ENCODE results near the gene WDR18. TPM values are rescaled to one million over a fixed set of nuclear protein-coding genes. Genes with fewer than 3 reads are reported as not detected.
A peak's percentile ranks its signal among the peaks of the same experiment; 100 is the strongest.

WDR18 gene
- total RNA-seq, 1 experiment from 2014 or later = 56.7 TPM

DNA sequence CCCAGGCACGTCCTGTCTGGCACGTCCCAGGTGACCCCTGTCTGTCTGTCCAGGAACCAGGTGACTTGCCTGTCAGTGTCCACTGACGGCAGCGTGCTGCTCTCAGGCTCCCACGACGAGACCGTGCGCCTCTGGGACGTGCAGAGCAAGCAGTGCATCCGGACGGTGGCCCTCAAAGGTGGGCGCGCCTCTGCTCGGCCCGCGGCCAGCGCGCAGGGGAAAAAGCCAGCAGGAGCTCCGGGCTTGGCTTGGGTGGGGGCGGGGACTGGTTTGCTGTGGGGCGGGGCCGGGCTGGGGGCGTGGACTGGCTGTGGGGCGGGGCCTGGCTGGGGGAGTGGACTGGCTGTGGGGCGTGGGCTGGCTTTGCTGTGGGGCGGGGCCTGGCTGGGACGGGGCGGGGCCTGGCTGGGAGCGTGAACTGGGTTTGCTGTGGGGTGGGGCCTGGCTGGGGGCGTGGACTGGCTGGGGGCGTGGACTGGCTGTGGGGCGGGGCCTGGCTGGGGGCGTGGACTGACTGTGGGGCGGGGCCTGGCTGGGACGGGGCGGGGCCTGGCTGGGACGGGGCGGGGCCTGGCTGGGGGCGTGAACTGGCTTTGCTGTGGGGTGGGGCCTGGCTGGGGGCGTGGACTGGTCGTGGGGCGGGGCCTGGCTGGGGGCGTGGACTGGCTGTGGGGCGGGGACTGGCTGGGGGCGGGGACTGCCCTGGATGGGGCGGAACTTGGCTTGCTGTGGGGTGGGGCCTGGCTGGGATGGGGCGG, 7.2 kb downstream of the WDR18 start:
- intact Hi-C loops (cut with micrococcal nuclease) = no loop called here
- H3K4me2 ChIP-seq (ENCODE audit: low read length) = no peak overlapping the region
- H3K27me3 ChIP-seq (ENCODE audit: low read length) = no peaks in the 10 kb centered on the region; the same call in 1 of the 2 replicates
- BruUV-seq (replicated peaks) = no TSS peak
- H3K79me2 ChIP-seq (ENCODE audit: low read length) = no peaks in the 10 kb centered on the region
- no peaks in the 10 kb centered on the region for H3K9me2 ChIP-seq (replicated peaks; ENCODE audit: low read length)
- H4K20me1 ChIP-seq (ENCODE audit: low read length) = no peaks in the 10 kb centered on the region
- H2AFZ ChIP-seq (ENCODE audit: low read length) = no peak overlapping the region
- no peak for TF ChIP-seq EZH2phosphoT487 (IDR thresholded peaks at IDR 0.05; ENCODE audit: borderline replicate concordance, low read length)
- no peak for TF ChIP-seq EZH2 (IDR thresholded peaks at IDR 0.05; ENCODE audit: low read length, unreplicated experiment)
- TF ChIP-seq, protein P1, sequence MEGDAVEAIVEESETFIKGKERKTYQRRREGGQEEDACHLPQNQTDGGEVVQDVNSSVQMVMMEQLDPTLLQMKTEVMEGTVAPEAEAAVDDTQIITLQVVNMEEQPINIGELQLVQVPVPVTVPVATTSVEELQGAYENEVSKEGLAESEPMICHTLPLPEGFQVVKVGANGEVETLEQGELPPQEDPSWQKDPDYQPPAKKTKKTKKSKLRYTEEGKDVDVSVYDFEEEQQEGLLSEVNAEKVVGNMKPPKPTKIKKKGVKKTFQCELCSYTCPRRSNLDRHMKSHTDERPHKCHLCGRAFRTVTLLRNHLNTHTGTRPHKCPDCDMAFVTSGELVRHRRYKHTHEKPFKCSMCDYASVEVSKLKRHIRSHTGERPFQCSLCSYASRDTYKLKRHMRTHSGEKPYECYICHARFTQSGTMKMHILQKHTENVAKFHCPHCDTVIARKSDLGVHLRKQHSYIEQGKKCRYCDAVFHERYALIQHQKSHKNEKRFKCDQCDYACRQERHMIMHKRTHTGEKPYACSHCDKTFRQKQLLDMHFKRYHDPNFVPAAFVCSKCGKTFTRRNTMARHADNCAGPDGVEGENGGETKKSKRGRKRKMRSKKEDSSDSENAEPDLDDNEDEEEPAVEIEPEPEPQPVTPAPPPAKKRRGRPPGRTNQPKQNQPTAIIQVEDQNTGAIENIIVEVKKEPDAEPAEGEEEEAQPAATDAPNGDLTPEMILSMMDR (conservative IDR thresholded peaks at IDR 0.05; ENCODE audit: low read depth, low read length) = no peak
- H3K4me1 ChIP-seq (ENCODE audit: insufficient read depth, low read length) = peaks cover 5% of the 10 kb centered on the region
- no peak for ATAC-seq
- CTCF ChIA-PET = no interaction called here
- DNase-seq = peak; percentile 6
- no peaks in the 10 kb centered on the region; the same call in 1 of the 2 replicates for H3K36me3 ChIP-seq (ENCODE audit: low read depth, low read length)
- no peaks in the 10 kb centered on the region for H3F3A ChIP-seq (ENCODE audit: low read length, unreplicated experiment)
- no peak overlapping the region for H3K9ac ChIP-seq (ENCODE audit: low read length)
- no peaks in the 10 kb centered on the region for H3K9me3 ChIP-seq (ENCODE audit: low read length)
- POLR2A ChIA-PET (ENCODE audit: unreplicated experiment) = no interaction called here
- no peak overlapping the region for H3K27ac ChIP-seq (ENCODE audit: low read length)
- no peak overlapping the region for H3K4me3 ChIP-seq (ENCODE audit: low read length)

DNA sequence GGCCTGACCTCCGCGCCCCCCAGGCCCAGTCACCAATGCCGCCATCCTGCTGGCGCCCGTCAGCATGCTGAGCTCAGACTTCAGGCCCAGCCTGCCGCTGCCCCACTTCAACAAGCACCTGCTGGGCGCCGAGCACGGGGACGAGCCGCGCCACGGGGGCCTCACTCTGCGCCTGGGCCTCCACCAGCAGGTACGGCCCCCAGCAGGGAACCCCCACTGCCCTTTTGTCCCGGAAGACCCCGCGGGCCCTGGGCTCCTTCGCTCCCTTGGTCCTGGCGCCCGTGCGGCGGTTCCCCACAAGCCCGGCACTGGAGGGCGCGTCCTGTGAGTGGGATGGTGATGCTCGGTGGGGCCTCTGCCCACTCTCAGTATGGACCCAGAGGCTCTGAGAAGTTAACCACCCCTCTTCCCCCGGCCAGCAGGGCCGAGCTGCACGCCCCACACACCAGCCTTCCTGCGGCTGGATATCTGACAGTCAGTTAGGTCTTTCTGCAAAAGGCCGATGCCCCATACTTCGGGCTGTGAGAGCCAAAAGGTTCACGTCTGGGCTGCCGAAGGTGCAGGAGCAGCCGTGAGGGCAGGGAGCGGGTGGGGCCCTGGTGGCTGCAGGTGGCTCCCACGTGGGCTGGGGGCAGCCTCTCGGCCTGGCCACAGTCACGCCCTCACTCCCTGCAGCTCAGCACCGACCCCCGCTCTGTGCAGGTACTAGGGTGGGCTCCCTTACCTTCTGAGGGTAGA, 8.0 kb downstream of the WDR18 start:
- DNase-seq = no peak
- H3K79me2 ChIP-seq (ENCODE audit: low read length) = no peaks in the 10 kb centered on the region
- H4K20me1 ChIP-seq (ENCODE audit: low read length) = no peaks in the 10 kb centered on the region
- intact Hi-C loops (cut with micrococcal nuclease) = no loop called here
- H3F3A ChIP-seq (ENCODE audit: low read length, unreplicated experiment) = no peaks in the 10 kb centered on the region
- H2AFZ ChIP-seq (ENCODE audit: low read length) = no peak overlapping the region
- H3K4me3 ChIP-seq (ENCODE audit: low read length) = no peak overlapping the region
- peaks cover 8% of the 10 kb centered on the region for H3K4me1 ChIP-seq (ENCODE audit: insufficient read depth, low read length)
- ChIA-PET POLR2A (ENCODE audit: unreplicated experiment) (no interaction called here), CTCF (no interaction called here)
- BruUV-seq (replicated peaks) = no TSS peak
- H3K27ac ChIP-seq (ENCODE audit: low read length) = no peak overlapping the region
- no peaks in the 10 kb centered on the region; the same call in 1 of the 2 replicates for H3K27me3 ChIP-seq (ENCODE audit: low read length)
- H3K4me2 ChIP-seq (ENCODE audit: low read length) = no peak overlapping the region
- TF ChIP-seq, protein P1 (conservative IDR thresholded peaks at IDR 0.05; ENCODE audit: low read depth, low read length) = no peak
- no peak for TF ChIP-seq EZH2 (IDR thresholded peaks at IDR 0.05; ENCODE audit: low read length, unreplicated experiment)
- no peak for ATAC-seq
- no peaks in the 10 kb centered on the region for H3K9me2 ChIP-seq (replicated peaks; ENCODE audit: low read length)
- H3K9ac ChIP-seq (ENCODE audit: low read length) = no peak overlapping the region
- no peaks in the 10 kb centered on the region for H3K9me3 ChIP-seq (ENCODE audit: low read length)
- no peaks in the 10 kb centered on the region; the same call in 1 of the 2 replicates for H3K36me3 ChIP-seq (ENCODE audit: low read depth, low read length)

DNA sequence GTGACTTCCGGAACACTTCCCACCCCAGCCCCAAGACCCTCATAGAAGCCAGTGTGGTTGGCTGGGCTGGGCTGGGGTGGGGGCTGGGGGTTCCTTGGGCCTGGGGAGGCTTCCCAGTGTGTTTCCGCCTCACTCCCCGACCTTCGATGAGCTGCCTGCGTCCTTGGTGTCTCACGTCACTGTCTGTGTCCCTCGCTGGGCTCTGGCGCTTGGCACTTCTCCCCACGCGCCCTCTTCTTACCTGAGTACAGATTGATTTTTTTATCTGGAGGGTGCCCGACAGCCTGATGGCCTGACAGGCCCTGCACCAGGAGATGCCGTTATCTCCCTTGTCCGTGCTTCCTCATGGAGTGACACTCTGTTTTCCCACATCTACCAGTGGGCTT, 8.5 kb downstream of the WDR18 start:
- ChIA-PET POLR2A (ENCODE audit: unreplicated experiment) (no interaction called here), CTCF (no interaction called here)
- no peak overlapping the region for H3K9ac ChIP-seq (ENCODE audit: low read length)
- H3K4me2 ChIP-seq (ENCODE audit: low read length) = no peak overlapping the region
- no peak overlapping the region for H3K27ac ChIP-seq (ENCODE audit: low read length)
- no TSS peak for BruUV-seq (replicated peaks)
- H3K4me1 ChIP-seq (ENCODE audit: insufficient read depth, low read length) = peaks cover 8% of the 10 kb centered on the region
- H3K36me3 ChIP-seq (ENCODE audit: low read depth, low read length) = no peaks in the 10 kb centered on the region; the same call in 1 of the 2 replicates
- H3K9me3 ChIP-seq (ENCODE audit: low read length) = no peaks in the 10 kb centered on the region
- H3F3A ChIP-seq (ENCODE audit: low read length, unreplicated experiment) = no peaks in the 10 kb centered on the region
- no peak for ATAC-seq
- no peak overlapping the region for H2AFZ ChIP-seq (ENCODE audit: low read length)
- TF ChIP-seq EZH2 (IDR thresholded peaks at IDR 0.05; ENCODE audit: low read length, unreplicated experiment) (no peak), EZH2phosphoT487 (IDR thresholded peaks at IDR 0.05; ENCODE audit: borderline replicate concordance, low read length) (no peak)
- TF ChIP-seq, protein P1 (conservative IDR thresholded peaks at IDR 0.05; ENCODE audit: low read depth, low read length) = no peak
- H3K79me2 ChIP-seq (ENCODE audit: low read length) = no peaks in the 10 kb centered on the region
- H3K9me2 ChIP-seq (replicated peaks; ENCODE audit: low read length) = no peaks in the 10 kb centered on the region
- DNase-seq = no peak
- no peak overlapping the region for H3K4me3 ChIP-seq (ENCODE audit: low read length)
- no peaks in the 10 kb centered on the region for H4K20me1 ChIP-seq (ENCODE audit: low read length)
- intact Hi-C loops (cut with micrococcal nuclease) = no loop called here
- H3K27me3 ChIP-seq (ENCODE audit: low read length) = no peaks in the 10 kb centered on the region; the same call in 1 of the 2 replicates
